HCT116 (cell line): Measurements from ENCODE around the gene RGL3. TPM values are rescaled to one million over a fixed set of nuclear protein-coding genes. Genes with fewer than 3 reads are reported as not detected.

Experiments
- ATAC-seq: fragments of 200-7000 bp; cut with Tn5 transposase; 2 replicates; pipeline ENCODE4 v1.9.1; 2020; ENCODE audit warnings: mild to moderate bottlenecking, moderate library complexity
- BruUV-seq: library from RNA; stranded (reverse); fragments of 400-500 nt; replicated peaks from 2 replicates; lab custom pipeline; 2021; lab: Mats Ljungman, UMichigan
- CTCF ChIA-PET: fragments of 300-600 bp; sonication (Branson Sonifier 250); formaldehyde crosslinking; loops from one replicate; lab custom pipeline; 2021; ENCODE audit warnings: antibody characterized with exemption; lab: Charles Lee
- POLR2A ChIA-PET: fragments of 300-600, 350-600 bp; sonication (Branson Sonifier 250); formaldehyde crosslinking; loops from one replicate; lab custom pipeline; 2021; ENCODE audit warnings: antibody characterized with exemption; lab: Charles Lee
- RAD21 ChIA-PET, 2 experiments: fragments of 300-600 bp; sonication (Branson Sonifier 250); formaldehyde crosslinking; loops; one replicate each; lab custom pipeline; 2023; ENCODE audit warnings: low total read pairs in 2 of 2; ENCODE audit not compliant: uncharacterized antibody in 2 of 2, unreplicated experiment in 2 of 2, low non-redundant PET in 1 of 2; lab: Charles Lee
- DNase-seq: peaks from one replicate; pipeline ENCODE4 v3.0.0-alpha.2; 2010; ENCODE audit warnings: low read depth, low spot score
- H2AFZ ChIP-seq: fragments of 200-600 bp; shearing (Covaris generic), sonication (generic); 2 replicates; pipeline ENCODE4 v1.6.1; 2017; ENCODE audit warnings: low read depth, mixed run types, mixed read lengths, antibody characterized with exemption, low read length; ENCODE audit not compliant: poor library complexity, severe bottlenecking
- H3K27ac ChIP-seq: 2 replicates; pipeline ENCODE4 v1.5.1; 2012; ENCODE audit warnings: low read depth, low read length
- H3K27me3 ChIP-seq: fragments of 200-600 bp; sonication (generic); 2 replicates; pipeline ENCODE4 v1.6.1; 2016; ENCODE audit warnings: mixed run types, low read length, mixed read lengths; ENCODE audit not compliant: insufficient read depth
- H3K36me3 ChIP-seq, 2 experiments: fragments of 200-500 bp in 1 of 2; fragments of 200-600 bp in 1 of 2; sonication (Bioruptor generic) in 1 of 2; sonication (generic) in 1 of 2; 2 replicates each; pipeline versions ENCODE4 v1.5.1 to v1.6.1; 2014 to 2016; ENCODE audit warnings: low read length in 2 of 2, inconsistent platforms in 1 of 2, mixed read lengths in 1 of 2, mixed run types in 1 of 2; ENCODE audit not compliant: insufficient read depth in 2 of 2, control insufficient read depth in 1 of 2
- H3K4me1 ChIP-seq, 2 experiments: fragments of 200-600 bp in 1 of 2; sonication (generic) in 1 of 2; 2 replicates each; pipeline versions ENCODE4 v1.5.1 to v1.6.1; 2012 to 2017; ENCODE audit warnings: low read length in 2 of 2, inconsistent platforms in 1 of 2, mild to moderate bottlenecking in 1 of 2, mixed read lengths in 1 of 2, mixed run types in 1 of 2, moderate library complexity in 1 of 2; ENCODE audit not compliant: insufficient read depth in 2 of 2, control insufficient read depth in 1 of 2
- H3K4me2 ChIP-seq: fragments of 200-600 bp; sonication (generic); 2 replicates; pipeline ENCODE4 v1.6.1; 2017; ENCODE audit warnings: mixed run types, low read length, mixed read lengths
- H3K4me3 ChIP-seq, 2 experiments: fragments of 200-600 bp in 1 of 2; sonication (generic) in 1 of 2; replicated peaks in 1 of 2; 2 replicates each; pipeline ENCODE4 v1.5.1; 2011 to 2016; ENCODE audit warnings: low read length in 2 of 2, control low read depth in 1 of 2, low read depth in 1 of 2, mild to moderate bottlenecking in 1 of 2, mixed read lengths in 1 of 2, mixed run types in 1 of 2
- H3K79me2 ChIP-seq: fragments of 200-600 bp; sonication (generic); 2 replicates; pipeline ENCODE4 v1.6.1; 2017; ENCODE audit warnings: mild to moderate bottlenecking, mixed run types, low read length, moderate library complexity, mixed read lengths; ENCODE audit not compliant: insufficient read depth
- H3K9ac ChIP-seq: fragments of 200-600 bp; sonication (generic); 2 replicates; pipeline ENCODE4 v1.6.1; 2016; ENCODE audit warnings: low read length, mixed read lengths
- H3K9me2 ChIP-seq: fragments of 200-600 bp; sonication (generic), shearing (Covaris generic); 2 replicates; pipeline ENCODE4 v1.6.1; 2017; ENCODE audit warnings: mixed run types, mild to moderate bottlenecking, moderate library complexity; ENCODE audit not compliant: insufficient read depth
- H3K9me3 ChIP-seq, 2 experiments: fragments of 200-500 bp in 1 of 2; fragments of 200-600 bp in 1 of 2; sonication (Bioruptor generic) in 1 of 2; sonication (generic) in 1 of 2; 2 replicates each; pipeline ENCODE4 v1.6.1; 2014 to 2017; ENCODE audit warnings: low read length in 2 of 2, mixed read lengths in 2 of 2, inconsistent platforms in 1 of 2, low read depth in 1 of 2, mild to moderate bottlenecking in 1 of 2, mixed run types in 1 of 2, moderate library complexity in 1 of 2; ENCODE audit not compliant: control insufficient read depth in 1 of 2, insufficient read depth in 1 of 2
- H4K20me1 ChIP-seq: fragments of 200-600 bp; sonication (generic), shearing (Covaris generic); 2 replicates; pipeline ENCODE4 v1.6.1; 2017; ENCODE audit warnings: mixed run types, mild to moderate bottlenecking, moderate library complexity; ENCODE audit not compliant: insufficient read depth
- CBX3 ChIP-seq: IDR thresholded peaks from 2 replicates; pipeline ENCODE4 v1.6.1; 2012; ENCODE audit warnings: low read depth
- CEBPB ChIP-seq: IDR thresholded peaks from 2 replicates; pipeline ENCODE4 v1.6.1; 2012; ENCODE audit warnings: low read depth
- EGR1 ChIP-seq: IDR thresholded peaks from 2 replicates; pipeline ENCODE4 v1.6.1; 2012; ENCODE audit warnings: low read depth
- ELF1 ChIP-seq: IDR thresholded peaks from 2 replicates; pipeline ENCODE4 v1.6.1; 2012; ENCODE audit warnings: low read depth, borderline replicate concordance
- EZH2 ChIP-seq: fragments of 200-600 bp; sonication (generic); IDR thresholded peaks from 2 replicates; pipeline ENCODE4 v1.6.1; 2017; ENCODE audit warnings: antibody characterized with exemption, mixed run types
- EZH2phosphoT487 ChIP-seq: fragments of 200-600 bp; IDR thresholded peaks from 2 replicates; pipeline ENCODE4 v1.6.1; 2018; ENCODE audit warnings: antibody characterized with exemption, borderline replicate concordance
- FOSL1 ChIP-seq: IDR thresholded peaks from 2 replicates; pipeline ENCODE4 v1.6.1; 2012; ENCODE audit warnings: low read depth
- JUND ChIP-seq: IDR thresholded peaks from 2 replicates; pipeline ENCODE4 v1.6.1; 2012
- MAX ChIP-seq: IDR thresholded peaks from 2 replicates; pipeline ENCODE4 v1.6.1; 2012
- POLR2A ChIP-seq: IDR thresholded peaks from 2 replicates; pipeline ENCODE4 v1.7.0; 2011; ENCODE audit warnings: borderline replicate concordance; ENCODE audit not compliant: insufficient read depth, insufficient read length; ENCODE audit errors: extremely low read depth
- POLR2AphosphoS5 ChIP-seq: IDR thresholded peaks from 2 replicates; pipeline ENCODE4 v1.6.1; 2011; ENCODE audit warnings: mild to moderate bottlenecking, low read depth, low read length, moderate library complexity
- RAD21 ChIP-seq: IDR thresholded peaks from 2 replicates; pipeline ENCODE4 v1.6.1; 2012; ENCODE audit warnings: low read depth, mild to moderate bottlenecking
- SP1 ChIP-seq: IDR thresholded peaks from 2 replicates; pipeline ENCODE4 v1.6.1; 2012; ENCODE audit warnings: low read depth
- TCF7L2 ChIP-seq: IDR thresholded peaks from 2 replicates; pipeline ENCODE4 v1.7.0; 2011; ENCODE audit warnings: borderline replicate concordance, inconsistent platforms; ENCODE audit not compliant: insufficient read depth, insufficient read length; ENCODE audit errors: extremely low read depth
- ZNF274 ChIP-seq: fragments of 200-500 bp; sonication (Bioruptor generic); IDR thresholded peaks from 2 replicates; pipeline ENCODE4 v1.6.1; 2014; ENCODE audit warnings: mild to moderate bottlenecking, low read depth, low read length, inconsistent platforms
- intact Hi-C: fragments of 100-400 bp; cut with micrococcal nuclease; formaldehyde crosslinking; loops from 2 replicates; pipeline ENCODE4 v1.10.0; 2022
- total RNA-seq: library from RNA; stranded (reverse); gene quantifications from one replicate; pipeline ENCODE4 v1.2.1, GENCODE V29; 2021; ENCODE audit not compliant: unreplicated experiment
- TF ChIP-seq, protein P1 (sequence below): IDR thresholded peaks from 2 replicates; pipeline ENCODE4 v1.6.1; 2012

The RGL3 gene
- total RNA-seq, 1 experiment from 2014 or later: 99.2 TPM

GRCh38 chr19:11446271-11446651, 27.1 kb upstream of the RGL3 start:
- RAD21 ChIA-PET: no interaction called here
- H3K27me3 ChIP-seq: no peaks in the 10 kb centered on the region
- intact Hi-C loops: loop anchor here (1.0 kb wide), 1 partner anchor 68 kb away; no protein-coding TSS in a partner anchor

DNA sequence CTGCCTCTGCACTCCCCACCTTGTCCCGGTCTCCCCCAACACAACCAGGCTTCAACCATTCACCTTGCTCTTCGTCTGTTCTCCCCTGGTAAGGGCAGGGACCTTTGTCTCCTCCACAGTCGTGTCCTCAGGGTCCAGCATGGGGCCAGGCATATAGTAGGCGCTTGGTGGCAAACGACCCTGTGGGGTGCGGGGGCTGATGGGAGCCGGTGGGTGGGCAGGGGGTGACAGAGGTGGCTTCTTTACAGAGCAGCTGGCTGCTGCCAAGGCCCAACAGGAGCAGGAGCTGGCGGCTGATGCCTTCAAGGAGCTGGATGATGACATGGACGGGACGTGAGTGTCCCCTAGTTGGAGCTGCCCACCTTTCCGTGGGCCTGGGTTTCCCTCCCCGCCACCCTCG, 26.0 kb upstream of the RGL3 start:
- Histone ChIP-seq H3K9me2 (no peaks in the 10 kb centered on the region), H4K20me1 (no peaks in the 10 kb centered on the region), H3K27ac (no peak overlapping the region), H3K27me3 (no peaks in the 10 kb centered on the region), H3K36me3 (peaks cover 30 to 58% of the 10 kb centered on the region in 2 experiments; a peak in 3 of 4 replicates), H3K4me2 (no peak overlapping the region), H3K4me1 (no peaks in the 10 kb centered on the region), H3K4me3 (no peak overlapping the region), H2AFZ (no peak overlapping the region), H3K9me3 (no peaks in the 10 kb centered on the region), H3K9ac (no peak overlapping the region), H3K79me2 (peaks cover 23% of the 10 kb centered on the region; the same call in 1 of the 2 replicates)
- intact Hi-C loops: no loop called here
- no peak for ATAC-seq
- TF ChIP-seq CEBPB: no peak
- TF ChIP-seq POLR2A: no peak
- TF ChIP-seq JUND: no peak
- TF ChIP-seq ELF1: no peak
- TF ChIP-seq EZH2: no peak
- TF ChIP-seq TCF7L2: no peak
- no peak for TF ChIP-seq CBX3
- DNase-seq: no peak
- RAD21 ChIA-PET: interaction anchor here in 1 of 2 experiments (0.7 kb wide), 1 partner anchor 61 kb away, joined by 3 read pairs; the partner anchor contains the start of gene EPOR
- CTCF ChIA-PET: interaction anchor here (0.6 to 3.0 kb wide), 5 partner anchors 62 to 610 kb away, joined by 3 to 18 read pairs (median 4); partner anchors contain the start of gene SWSAP1
- POLR2A ChIA-PET: interaction anchor here (1.1 kb wide), 1 partner anchor 64 kb away, joined by 5 read pairs; no protein-coding TSS in a partner anchor
- no TSS peak for BruUV-seq

More at GRCh38 chr19:11446271-11446651, 27.1 kb upstream of the RGL3 start:
- Histone ChIP-seq H3K4me2 (no peak overlapping the region), H3K4me3 (no peak overlapping the region), H3K9ac (no peak overlapping the region), H3K27ac (no peak overlapping the region), H3K9me2 (no peaks in the 10 kb centered on the region), H3K9me3 (no peaks in the 10 kb centered on the region), H3K4me1 (no peaks in the 10 kb centered on the region), H3K36me3 (peaks cover 23 to 48% of the 10 kb centered on the region in 2 experiments; a peak in 3 of 4 replicates), H4K20me1 (no peaks in the 10 kb centered on the region), H2AFZ (no peak overlapping the region), H3K79me2 (peaks cover 17% of the 10 kb centered on the region; the same call in 1 of the 2 replicates)
- DNase-seq: no peak
- CTCF ChIA-PET: interaction anchor here (1.0 to 1.5 kb wide), 3 partner anchors 63 to 152 kb away, joined by 4 to 5 read pairs (median 4); partner anchors contain the start of gene SWSAP1
- POLR2A ChIA-PET: interaction anchor here (1.1 kb wide), 1 partner anchor 65 kb away, joined by 5 read pairs; no protein-coding TSS in a partner anchor
- BruUV-seq: no TSS peak
- peak; percentile 14; the same call in 1 of the 2 replicates for ATAC-seq
- TF ChIP-seq CBX3: no peak
- TF ChIP-seq ZNF274: no peak
- TF ChIP-seq POLR2AphosphoS5: no peak
- TF ChIP-seq SP1: no peak
- no peak for TF ChIP-seq EGR1
- no peak for TF ChIP-seq EZH2phosphoT487
- TF ChIP-seq ELF1: no peak
- TF ChIP-seq, protein P1, sequence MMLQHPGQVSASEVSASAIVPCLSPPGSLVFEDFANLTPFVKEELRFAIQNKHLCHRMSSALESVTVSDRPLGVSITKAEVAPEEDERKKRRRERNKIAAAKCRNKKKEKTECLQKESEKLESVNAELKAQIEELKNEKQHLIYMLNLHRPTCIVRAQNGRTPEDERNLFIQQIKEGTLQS: no peak
- no peak for TF ChIP-seq RAD21
- TF ChIP-seq EZH2: no peak
- TF ChIP-seq POLR2A: no peak
- no peak for TF ChIP-seq FOSL1
- TF ChIP-seq TCF7L2: no peak
- TF ChIP-seq MAX: no peak
